BE2C (cell line): Measurements from ENCODE around the gene ELAVL2.

Source experiments
- DNase-seq: peaks from one replicate; pipeline ENCODE4 v3.0.0-alpha.2; 2020
- H3K27me3 ChIP-seq: fragments of 250-450 bp; sonication (Bioruptor Pico); 2 replicates; pipeline ENCODE4 v1.5.1; 2020; ENCODE audit warnings: mild to moderate bottlenecking
- H3K36me3 ChIP-seq: fragments of 250-450 bp; sonication (Bioruptor Pico); 2 replicates; pipeline ENCODE4 v1.5.1; 2020; ENCODE audit warnings: mild to moderate bottlenecking
- H3K4me1 ChIP-seq: fragments of 250-450 bp; sonication (Bioruptor Pico); 2 replicates; pipeline ENCODE4 v1.5.1; 2020
- H3K4me3 ChIP-seq: 2 replicates; pipeline ENCODE4 v1.5.1; 2011; ENCODE audit warnings: low read depth, low read length
- H3K9me3 ChIP-seq: fragments of 250-450 bp; sonication (Bioruptor Pico); 2 replicates; pipeline ENCODE4 v1.5.1; 2020
- CTCF ChIP-seq: IDR thresholded peaks from 2 replicates; pipeline ENCODE4 v1.5.1; 2012; ENCODE audit warnings: mild to moderate bottlenecking, low read depth, low read length

ELAVL2 gene

DNA sequence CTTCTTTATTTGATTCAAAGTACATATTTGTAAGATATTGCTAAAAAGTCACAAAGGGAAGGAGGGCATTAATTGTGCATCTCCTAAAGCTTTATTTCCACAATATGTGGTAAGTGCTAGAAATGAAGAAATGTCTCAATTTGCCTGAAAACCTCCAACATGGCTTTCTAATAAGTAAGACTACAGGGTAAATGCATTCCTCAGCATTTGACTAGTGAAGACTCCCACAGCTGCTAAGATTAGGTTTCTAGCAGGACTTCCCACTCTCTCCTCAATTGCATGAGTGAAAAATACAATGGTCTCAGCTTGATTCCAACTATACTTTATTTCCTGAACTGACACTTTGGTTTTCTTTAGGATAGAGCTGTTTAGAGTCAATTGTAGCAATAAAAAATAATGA is 162.1 kb downstream of the ELAVL2 start:
- no peaks in the 10 kb centered on the region for H3K9me3 ChIP-seq
- TF ChIP-seq CTCF = no peak
- H3K4me3 ChIP-seq = no peak overlapping the region
- no peaks in the 10 kb centered on the region for H3K4me1 ChIP-seq
- no peaks in the 10 kb centered on the region for H3K36me3 ChIP-seq
- no peak for DNase-seq
- H3K27me3 ChIP-seq = no peaks in the 10 kb centered on the region

DNA sequence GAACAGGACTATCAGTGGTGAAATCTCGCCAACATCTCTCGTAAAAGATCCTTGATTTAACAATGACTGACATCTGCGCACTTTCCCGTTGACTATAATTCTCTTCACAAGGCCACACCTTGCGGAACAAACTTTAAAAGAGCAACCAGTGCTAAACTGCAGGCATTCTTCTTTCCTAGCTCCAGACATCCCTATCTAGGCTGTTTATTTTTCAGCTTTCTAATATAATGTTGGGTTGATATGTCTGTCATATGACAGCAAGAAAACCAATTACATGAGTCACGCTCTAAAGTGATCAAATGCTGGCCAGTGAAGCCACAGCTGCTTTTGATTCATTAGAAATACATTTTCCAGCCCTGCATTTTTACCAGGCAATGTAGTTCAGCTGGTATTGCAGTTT is 162.5 kb downstream of the ELAVL2 start:
- TF ChIP-seq CTCF = no peak
- no peak for DNase-seq
- no peaks in the 10 kb centered on the region for H3K36me3 ChIP-seq
- no peak overlapping the region for H3K4me3 ChIP-seq
- H3K9me3 ChIP-seq = no peaks in the 10 kb centered on the region
- H3K4me1 ChIP-seq = no peaks in the 10 kb centered on the region
- H3K27me3 ChIP-seq = no peaks in the 10 kb centered on the region

DNA sequence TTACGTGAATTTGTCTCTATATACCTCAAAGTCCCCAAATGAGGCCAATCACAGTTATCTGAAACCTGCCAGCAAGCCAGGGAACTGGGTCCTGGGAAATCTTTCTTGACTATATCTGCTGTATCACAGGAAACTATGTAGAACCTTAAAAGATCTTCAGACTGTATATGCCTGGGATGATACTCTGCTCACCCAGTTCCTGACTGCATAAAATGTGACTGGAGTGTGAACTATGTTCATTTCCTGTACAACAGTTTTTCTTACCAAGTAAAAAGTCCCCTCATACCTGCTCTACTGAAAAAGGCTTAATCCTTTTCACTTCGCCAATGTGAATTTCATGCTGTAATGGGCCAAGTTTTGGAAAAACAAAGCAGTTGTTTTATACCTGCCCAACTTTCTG is 162.9 kb downstream of the ELAVL2 start:
- Histone ChIP-seq H3K4me1 (no peaks in the 10 kb centered on the region), H3K27me3 (no peaks in the 10 kb centered on the region), H3K36me3 (no peaks in the 10 kb centered on the region), H3K9me3 (no peaks in the 10 kb centered on the region), H3K4me3 (no peak overlapping the region)
- no peak for DNase-seq
- TF ChIP-seq CTCF = no peak

DNA sequence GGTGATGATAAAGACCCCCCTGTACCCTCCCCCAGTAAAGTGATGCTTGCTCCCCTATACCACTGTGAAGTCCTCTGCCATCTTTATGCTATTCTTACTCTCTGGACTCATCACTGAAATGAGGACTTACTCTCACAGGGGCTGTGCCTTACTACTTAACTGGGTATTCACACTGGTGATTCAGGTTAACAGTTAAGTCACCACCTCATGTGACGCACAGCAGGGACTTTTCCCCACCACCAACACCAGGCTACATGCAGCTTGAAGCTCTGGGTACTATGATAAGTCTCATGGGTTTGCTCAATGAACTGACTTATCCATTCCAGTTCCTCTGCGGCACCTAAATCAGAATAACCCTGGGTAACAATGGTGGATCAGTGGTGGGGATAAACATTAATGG is 163.7 kb downstream of the ELAVL2 start:
- TF ChIP-seq CTCF = no peak
- H3K36me3 ChIP-seq = no peaks in the 10 kb centered on the region
- no peaks in the 10 kb centered on the region for H3K27me3 ChIP-seq
- no peak overlapping the region for H3K4me3 ChIP-seq
- H3K4me1 ChIP-seq = no peaks in the 10 kb centered on the region
- no peak for DNase-seq
- no peaks in the 10 kb centered on the region for H3K9me3 ChIP-seq

DNA sequence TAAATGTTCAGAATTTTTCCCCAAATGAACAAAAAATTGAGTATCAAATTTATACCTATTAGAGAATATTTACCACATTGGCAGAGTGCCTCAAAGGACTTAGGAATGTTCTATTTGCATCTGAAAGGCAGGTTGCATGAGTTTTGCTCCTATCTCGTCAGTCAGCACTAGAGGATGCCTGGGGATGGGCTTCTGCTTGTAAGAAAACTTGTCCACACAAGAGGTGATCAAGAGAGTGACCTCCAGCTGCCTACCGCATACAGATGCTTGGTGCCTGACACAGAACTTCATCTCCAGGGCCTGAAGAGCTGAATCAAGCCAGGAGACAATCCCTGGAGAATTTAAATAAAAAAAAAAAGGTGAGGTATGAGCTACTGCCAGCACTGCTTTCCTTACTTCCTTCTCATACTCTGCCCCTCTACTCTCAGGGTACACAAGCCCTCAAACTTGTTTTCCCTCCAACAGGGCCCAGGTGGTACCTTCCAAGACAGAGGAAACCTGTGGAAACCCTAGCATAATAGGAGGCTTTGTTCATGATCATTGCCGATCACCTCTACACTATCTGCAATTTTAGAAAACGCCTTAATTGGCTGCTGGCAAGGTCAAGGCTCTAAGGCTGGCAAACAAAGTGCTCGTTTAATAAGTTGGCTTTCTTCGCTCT is 166.6 kb downstream of the ELAVL2 start:
- H3K27me3 ChIP-seq = no peaks in the 10 kb centered on the region
- no peak for TF ChIP-seq CTCF
- H3K9me3 ChIP-seq = no peaks in the 10 kb centered on the region
- H3K36me3 ChIP-seq = no peaks in the 10 kb centered on the region
- no peak for DNase-seq
- no peak overlapping the region for H3K4me3 ChIP-seq
- H3K4me1 ChIP-seq = no peaks in the 10 kb centered on the region

- no peaks in the 10 kb centered on the region for H3K27me3 ChIP-seq
- DNase-seq = no peak
- TF ChIP-seq CTCF = no peak
- H3K4me1 ChIP-seq = no peaks in the 10 kb centered on the region
- no peaks in the 10 kb centered on the region for H3K36me3 ChIP-seq
- no peak overlapping the region for H3K4me3 ChIP-seq
- H3K9me3 ChIP-seq = no peaks in the 10 kb centered on the region
Observed at GRCh38 chr9:23658376-23659258, 167.4 kb downstream of the ELAVL2 start.
